Measurements from ENCODE around the gene EBP. TPM values are rescaled to one million over a fixed set of nuclear protein-coding genes. Genes with fewer than 3 reads are reported as not detected.

EBP gene
- total RNA-seq, 2 experiments from 2014 or later, result 149 to 150 TPM

- H3K27me3 Mint-ChIP-seq, result no peaks in the 10 kb centered on the region
- ChIA-PET POLR2A (no interaction called here), CTCF (no interaction called here)
- intact Hi-C loops (cut with micrococcal nuclease), result no loop called here
- peaks cover 2% of the 10 kb centered on the region for H3K4me1 Mint-ChIP-seq (ENCODE audit: low read depth)
- H3K27ac Mint-ChIP-seq, result peak overlapping the region; percentile 33
- no peak overlapping the region for H3K4me3 Mint-ChIP-seq
- DNase-seq, result no peak
- H3K9me3 Mint-ChIP-seq, result no peaks in the 10 kb centered on the region
- peaks cover 19% of the 10 kb centered on the region for H3K36me3 Mint-ChIP-seq
Measured at GRCh38 chrX:48560056-48560455, 38.4 kb downstream of the EBP start.

DNA sequence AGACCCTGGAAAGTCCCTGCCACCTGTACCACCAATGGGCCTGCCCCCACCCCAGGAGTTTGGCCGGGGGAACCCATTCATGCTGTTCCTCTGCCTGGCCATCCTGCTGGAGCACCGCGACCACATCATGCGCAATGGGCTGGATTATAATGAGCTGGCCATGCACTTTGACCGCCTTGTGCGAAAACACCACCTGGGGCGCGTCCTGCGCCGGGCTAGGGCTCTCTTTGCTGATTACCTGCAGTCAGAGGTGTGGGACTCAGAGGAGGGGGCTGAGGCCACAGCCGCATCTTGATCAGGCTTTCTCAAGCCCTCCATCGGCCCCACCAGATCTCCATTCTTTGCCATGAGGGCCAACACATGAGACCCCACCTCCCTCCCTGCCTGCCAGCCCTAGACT lies 39.1 kb downstream of the EBP start:
- CTCF ChIA-PET, result no interaction called here
- H3K4me3 Mint-ChIP-seq, result no peak overlapping the region
- H3K9me3 Mint-ChIP-seq, result no peaks in the 10 kb centered on the region
- peaks cover 2% of the 10 kb centered on the region for H3K4me1 Mint-ChIP-seq (ENCODE audit: low read depth)
- H3K27me3 Mint-ChIP-seq, result no peaks in the 10 kb centered on the region
- no peak overlapping the region for H3K27ac Mint-ChIP-seq
- intact Hi-C loops (cut with micrococcal nuclease), result no loop called here
- DNase-seq, result no peak
- POLR2A ChIA-PET, result no interaction called here
- peaks cover 16% of the 10 kb centered on the region for H3K36me3 Mint-ChIP-seq

DNA sequence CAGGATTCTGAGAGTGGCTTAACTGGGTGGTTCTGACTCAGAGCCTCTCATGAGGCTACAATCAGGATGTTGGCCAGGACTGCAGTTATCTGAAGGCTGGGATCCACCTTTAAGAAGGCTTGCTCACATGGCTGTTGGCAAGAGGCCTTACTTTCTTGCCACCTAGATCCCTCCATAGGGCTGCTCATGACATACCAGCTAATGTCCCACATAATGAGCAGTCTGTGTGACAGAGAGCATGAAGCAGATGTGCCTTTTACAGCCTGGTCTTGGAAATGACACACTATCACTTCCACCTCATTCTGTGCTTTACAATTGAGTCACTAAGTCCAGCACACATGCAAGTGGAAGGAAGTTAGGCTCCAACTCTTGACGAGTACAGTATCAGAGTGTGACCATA lies 48.4 kb downstream of the EBP start:
- POLR2A ChIA-PET, result interaction anchor here (1.7 kb wide), 1 partner anchor 12 kb away, joined by 3 read pairs; no protein-coding TSS in a partner anchor
- H3K9me3 Mint-ChIP-seq, result no peaks in the 10 kb centered on the region
- intact Hi-C loops (cut with micrococcal nuclease), result loop anchor here (1.0 to 10.0 kb wide), 4 partner anchors 30 to 705 kb away; partner anchors contain the start of genes EBP and WAS
- no peaks in the 10 kb centered on the region for H3K4me1 Mint-ChIP-seq (ENCODE audit: low read depth)
- CTCF ChIA-PET, result no interaction called here
- H3K4me3 Mint-ChIP-seq, result no peak overlapping the region
- DNase-seq, result peak; percentile 53
- peaks cover 4% of the 10 kb centered on the region for H3K36me3 Mint-ChIP-seq
- peak overlapping the region; percentile 72 for H3K27ac Mint-ChIP-seq
- H3K27me3 Mint-ChIP-seq, result no peaks in the 10 kb centered on the region

DNA sequence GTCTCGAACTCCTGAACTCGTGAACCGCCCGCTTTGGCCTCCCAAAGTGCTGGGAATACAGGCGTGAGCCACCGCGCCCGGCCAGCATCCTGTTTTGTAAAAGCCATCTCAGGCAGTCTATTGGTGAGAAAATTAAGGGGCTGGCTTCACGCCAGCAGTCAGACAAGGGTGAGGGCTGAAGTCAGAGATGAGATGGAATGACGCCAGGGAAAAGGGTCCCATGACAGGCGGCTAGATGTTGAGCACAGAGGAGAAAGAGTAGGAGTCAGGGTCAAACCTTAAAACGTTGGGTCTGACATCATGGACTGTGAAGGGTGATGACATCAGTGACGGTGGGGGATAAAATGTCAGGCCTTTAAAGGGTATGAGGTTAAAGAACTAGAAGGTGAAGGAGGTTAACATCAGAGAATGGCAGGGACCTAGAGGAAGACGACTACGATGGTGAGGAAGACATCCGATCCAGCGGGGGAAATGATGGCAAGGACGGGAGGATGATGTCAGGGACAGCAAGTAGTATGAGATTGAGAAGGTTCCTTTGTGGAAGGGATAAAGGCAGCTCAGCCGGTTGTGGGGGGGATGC lies 52.2 kb downstream of the EBP start:
- peak overlapping the region; percentile 92 for H3K4me3 Mint-ChIP-seq
- peak overlapping the region; percentile 90 for H3K27ac Mint-ChIP-seq
- no peaks in the 10 kb centered on the region for H3K9me3 Mint-ChIP-seq
- peaks cover 17% of the 10 kb centered on the region for H3K4me1 Mint-ChIP-seq (ENCODE audit: low read depth)
- H3K27me3 Mint-ChIP-seq, result no peaks in the 10 kb centered on the region
- ChIA-PET CTCF (no interaction called here), POLR2A (interaction anchor here (0.8 to 1.5 kb wide), 4 partner anchors 15 to 99 kb away, joined by 3 to 12 read pairs (median 3); partner anchors contain the start of gene TBC1D25)
- H3K36me3 Mint-ChIP-seq, result peaks cover 38% of the 10 kb centered on the region
- DNase-seq, result peak; percentile 36
- intact Hi-C loops (cut with micrococcal nuclease), result loop anchor here (1.0 to 10.0 kb wide), 6 partner anchors 24 to 701 kb away; partner anchors contain the start of genes EBP, TBC1D25, WAS and WDR13

DNA sequence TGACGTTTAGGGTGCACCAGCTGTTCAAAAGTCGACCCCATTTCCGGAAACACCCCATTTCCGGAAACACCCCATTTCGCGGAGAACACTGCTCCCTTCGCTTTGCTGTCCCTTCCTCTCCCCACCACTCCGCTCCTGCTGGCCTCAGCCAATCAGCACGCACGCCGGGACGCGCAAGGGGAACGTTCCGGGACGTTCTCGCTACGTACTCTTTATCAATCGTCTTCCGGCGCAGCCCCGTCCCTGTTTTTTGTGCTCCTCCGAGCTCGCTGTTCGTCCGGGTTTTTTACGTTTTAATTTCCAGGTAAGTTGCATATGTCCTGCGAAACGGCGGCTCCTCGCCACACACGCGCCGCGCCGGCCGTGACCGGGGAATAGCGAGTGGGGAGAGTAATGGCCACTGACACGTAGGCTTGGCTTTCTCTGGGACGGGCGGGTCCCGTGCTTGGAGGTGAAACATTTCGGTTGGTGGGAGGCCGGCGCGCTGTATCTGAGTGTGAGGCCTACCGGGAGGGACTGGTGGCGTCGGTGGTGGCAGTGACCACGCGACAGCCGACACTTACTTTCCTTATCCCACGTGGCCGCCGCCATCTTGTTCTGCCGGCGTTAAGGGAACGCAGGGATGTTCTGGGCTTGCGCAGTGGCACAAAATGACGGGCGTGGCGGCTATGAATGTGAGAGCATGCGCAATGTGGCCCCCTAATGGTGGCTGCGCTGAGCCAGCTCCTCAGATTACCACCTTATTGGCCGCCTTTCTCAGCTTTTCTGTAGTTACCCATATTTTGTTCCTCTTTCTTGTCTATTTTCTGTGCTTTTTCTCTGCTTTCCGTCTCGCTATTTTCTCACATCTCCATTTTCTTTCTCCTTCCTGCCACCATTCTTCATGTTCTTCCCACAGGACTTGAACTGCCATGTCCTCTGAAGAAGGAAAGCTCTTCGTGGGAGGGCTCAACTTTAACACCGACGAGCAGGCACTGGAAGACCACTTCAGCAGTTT lies 53.0 kb downstream of the EBP start, which contains the start of gene RBM3:
Gene RBM3, plus strand, starts transcription at position 215 of the 997 bp plus-strand sequence. Its CDS starts 697 bp downstream, at position 912.
- peak within 1 kb of the TSS; percentile 90 for H3K27ac Mint-ChIP-seq
- H3K4me1 Mint-ChIP-seq (ENCODE audit: low read depth), result peaks cover 17% of the 10 kb centered on the region
- POLR2A ChIA-PET, result interaction anchor here (0.8 to 1.5 kb wide), 6 partner anchors 16 to 100 kb away, joined by 3 to 12 read pairs (median 3); partner anchors contain the start of gene TBC1D25
- H3K36me3 Mint-ChIP-seq, result peaks cover 40% of the 10 kb centered on the region
- H3K4me3 Mint-ChIP-seq, result peak within 1 kb of the TSS; percentile 92
- no peaks in the 10 kb centered on the region for H3K9me3 Mint-ChIP-seq
- intact Hi-C loops (cut with micrococcal nuclease), result loop anchor here (1.0 to 10.0 kb wide), 6 partner anchors 23 to 700 kb away; partner anchors contain the start of genes EBP, TBC1D25, WAS and WDR13
- DNase-seq, result peak; percentile 95
- no peaks in the 10 kb centered on the region for H3K27me3 Mint-ChIP-seq
- CTCF ChIA-PET, result interaction anchor here (0.6 to 0.9 kb wide), 2 partner anchors 22 to 100 kb away, joined by 3 read pairs; no protein-coding TSS in a partner anchor

DNA sequence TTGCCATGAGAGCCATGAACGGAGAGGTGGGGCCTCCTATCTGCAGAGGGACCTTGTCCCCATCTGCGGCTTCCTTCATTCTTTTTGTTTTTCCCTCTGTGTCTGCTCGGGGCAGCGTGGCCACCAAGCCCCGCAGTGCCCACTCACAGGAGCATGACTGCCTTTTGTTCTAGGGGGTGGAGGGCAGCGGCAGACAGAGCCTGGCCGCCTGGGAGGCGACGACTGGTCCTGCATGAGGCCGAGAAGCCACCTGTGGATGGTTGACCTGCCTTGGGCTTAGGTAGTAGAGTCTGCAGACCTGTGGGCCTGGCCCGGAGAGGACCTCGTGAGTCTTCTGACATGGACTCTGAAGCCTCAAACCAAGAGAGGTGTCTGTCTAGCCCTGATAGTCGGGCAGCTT lies 54.0 kb downstream of the EBP start:
- peaks cover 21% of the 10 kb centered on the region for H3K4me1 Mint-ChIP-seq (ENCODE audit: low read depth)
- CTCF ChIA-PET, result no interaction called here
- H3K9me3 Mint-ChIP-seq, result no peaks in the 10 kb centered on the region
- peak overlapping the region; percentile 92 for H3K4me3 Mint-ChIP-seq
- DNase-seq, result no peak
- H3K27me3 Mint-ChIP-seq, result no peaks in the 10 kb centered on the region
- intact Hi-C loops (cut with micrococcal nuclease), result loop anchor here (2.0 to 10.0 kb wide), 3 partner anchors 55 to 699 kb away; partner anchors contain the start of genes EBP and WAS
- POLR2A ChIA-PET, result no interaction called here
- H3K36me3 Mint-ChIP-seq, result peaks cover 42% of the 10 kb centered on the region
- peak overlapping the region; percentile 90 for H3K27ac Mint-ChIP-seq

GRCh38 chrX:48576108-48576507 lies 54.5 kb downstream of the EBP start:
- Mint-ChIP-seq H3K9me3 (no peaks in the 10 kb centered on the region), H3K27me3 (no peaks in the 10 kb centered on the region), H3K27ac (peak overlapping the region; percentile 56), H3K4me3 (peak overlapping the region; percentile 92), H3K4me1 (ENCODE audit: low read depth) (peaks cover 21% of the 10 kb centered on the region), H3K36me3 (peaks cover 42% of the 10 kb centered on the region)
- ChIA-PET CTCF (no interaction called here), POLR2A (no interaction called here)
- intact Hi-C loops (cut with micrococcal nuclease), result loop anchor here (10.0 kb wide), 2 partner anchors 109 to 699 kb away; partner anchors contain the start of gene WAS
- no peak for DNase-seq

Other genes starting within 250 kb of the EBP start
- gene SSX3, start 165.1 kb upstream of the EBP start, total RNA-seq, result not detected
- gene SSX4, start 138.3 kb upstream of the EBP start, total RNA-seq, result not detected
- gene SSX4B, start 109.8 kb upstream of the EBP start, total RNA-seq, result not detected
- gene SLC38A5, start 51.5 kb upstream of the EBP start, total RNA-seq, result 10 to 100 TPM; 70.7 to 73.0 TPM
- gene FTSJ1, start 45.6 kb upstream of the EBP start, total RNA-seq, result 10 to 100 TPM; 62.8 to 73.9 TPM
- 1 to 10 TPM; 7.1 to 7.7 TPM for gene PORCN, start 12.8 kb upstream of the EBP start, total RNA-seq
- gene TBC1D25, start 17.9 kb downstream of the EBP start, total RNA-seq, result 10 to 100 TPM; 13.5 to 16.2 TPM
- 100 to 1,000 TPM; 191 to 197 TPM for gene RBM3, start 52.7 kb downstream of the EBP start, total RNA-seq
- 10 to 100 TPM; 45.8 to 54.8 TPM for gene WDR13, start 75.7 kb downstream of the EBP start, total RNA-seq
- 10 to 100 TPM; 95.2 to 99.6 TPM for gene WAS, start 162.0 kb downstream of the EBP start, total RNA-seq
- gene SUV39H1, start 174.9 kb downstream of the EBP start, total RNA-seq, result 10 to 100 TPM; 32.3 to 35.6 TPM
- gene GLOD5, start 239.9 kb downstream of the EBP start, total RNA-seq, result not detected

Measured in activated CD4-positive, alpha-beta memory T cell treated with anti-CD3 and anti-CD28 coated beads for 36 hours (primary cell).